Subcutaneous adipose tissue (tissue), 4 donors: ENCODE results near the gene KHDRBS2. TPM values are rescaled to one million over a fixed set of nuclear protein-coding genes. Genes with fewer than 3 reads are reported as not detected.

ENCODE experiments used
- total RNA-seq, 4 donors: library from RNA; depleted of rRNA; stranded (reverse); fragments of >200 nt; gene quantifications; one replicate each; pipeline ENCODE4 v1.1.0, GENCODE V29; 2016
- TF ChIP-seq, protein P1 (sequence below): fragments of 450-650 bp; IDR thresholded peaks from one replicate; pipeline ENCODE4 v1.5.1; 2016; ENCODE audit warnings: low read depth, mild to moderate bottlenecking, control low read depth, antibody characterized with exemption, moderate library complexity

The KHDRBS2 gene
- total RNA-seq, 4 donors from 2014 or later: 0.34 to 0.44 TPM; not detected in 2

DNA sequence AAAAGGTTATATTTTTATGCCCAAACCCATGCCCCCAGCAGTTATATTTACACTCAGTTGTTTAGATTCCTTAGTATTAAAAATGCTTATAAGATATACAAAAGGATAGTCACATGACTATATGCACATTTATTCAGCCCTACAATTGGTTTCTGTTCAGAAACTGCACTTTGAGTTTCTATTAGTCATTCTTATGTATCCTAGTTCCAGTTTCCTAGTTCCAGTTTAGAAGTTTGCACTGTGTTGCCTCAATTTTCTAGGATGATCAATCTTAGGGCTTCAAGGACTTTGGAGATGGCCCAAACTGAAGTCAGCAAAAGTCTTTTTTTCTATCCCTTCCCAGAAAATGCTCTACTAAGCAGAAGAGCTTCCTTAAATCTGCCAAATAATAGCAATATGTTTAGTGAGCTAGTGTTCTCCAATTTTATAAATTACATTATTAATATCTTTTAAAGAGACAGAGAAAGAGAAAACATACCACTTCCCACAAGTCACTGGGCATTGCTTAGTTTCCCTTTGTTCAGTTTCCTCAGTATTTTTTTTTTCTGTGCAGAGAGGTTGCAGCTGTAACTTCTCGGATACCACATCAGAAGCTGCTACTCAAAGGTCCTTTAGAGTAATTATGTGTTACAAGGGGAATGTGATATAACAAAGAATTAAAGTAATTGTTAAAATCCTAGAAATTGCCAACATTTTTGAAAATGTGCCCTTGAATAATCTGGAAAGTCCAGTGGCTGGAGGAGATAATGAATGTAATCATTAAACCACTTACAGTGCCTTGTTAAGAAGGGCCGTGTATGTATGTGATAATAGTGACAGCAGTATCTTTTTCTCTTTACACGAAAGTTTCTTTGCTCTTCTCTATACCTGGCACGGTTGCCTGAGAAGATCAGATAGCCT is 138.8 kb downstream of the KHDRBS2 start:
- TF ChIP-seq, protein P1, sequence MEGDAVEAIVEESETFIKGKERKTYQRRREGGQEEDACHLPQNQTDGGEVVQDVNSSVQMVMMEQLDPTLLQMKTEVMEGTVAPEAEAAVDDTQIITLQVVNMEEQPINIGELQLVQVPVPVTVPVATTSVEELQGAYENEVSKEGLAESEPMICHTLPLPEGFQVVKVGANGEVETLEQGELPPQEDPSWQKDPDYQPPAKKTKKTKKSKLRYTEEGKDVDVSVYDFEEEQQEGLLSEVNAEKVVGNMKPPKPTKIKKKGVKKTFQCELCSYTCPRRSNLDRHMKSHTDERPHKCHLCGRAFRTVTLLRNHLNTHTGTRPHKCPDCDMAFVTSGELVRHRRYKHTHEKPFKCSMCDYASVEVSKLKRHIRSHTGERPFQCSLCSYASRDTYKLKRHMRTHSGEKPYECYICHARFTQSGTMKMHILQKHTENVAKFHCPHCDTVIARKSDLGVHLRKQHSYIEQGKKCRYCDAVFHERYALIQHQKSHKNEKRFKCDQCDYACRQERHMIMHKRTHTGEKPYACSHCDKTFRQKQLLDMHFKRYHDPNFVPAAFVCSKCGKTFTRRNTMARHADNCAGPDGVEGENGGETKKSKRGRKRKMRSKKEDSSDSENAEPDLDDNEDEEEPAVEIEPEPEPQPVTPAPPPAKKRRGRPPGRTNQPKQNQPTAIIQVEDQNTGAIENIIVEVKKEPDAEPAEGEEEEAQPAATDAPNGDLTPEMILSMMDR: no peak

DNA sequence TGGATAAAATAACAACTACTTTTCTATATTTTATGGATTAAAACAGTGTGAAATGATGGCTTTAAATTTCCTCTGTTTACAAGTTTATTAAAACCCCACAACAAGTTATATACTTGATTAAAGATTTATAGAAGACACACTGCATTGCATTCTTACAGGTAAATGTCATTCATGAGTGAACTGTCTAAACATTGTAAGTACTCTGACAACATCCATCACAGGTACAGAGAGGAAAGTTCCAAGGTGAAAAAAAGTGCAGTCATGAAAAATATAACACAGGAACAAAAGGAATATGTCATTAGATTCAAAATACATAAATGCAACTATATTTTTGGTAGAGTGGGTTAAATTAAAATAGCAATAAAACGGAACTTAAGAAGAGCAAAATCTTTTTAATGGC is 156.9 kb downstream of the KHDRBS2 start:
- TF ChIP-seq, protein P1: no peak

DNA sequence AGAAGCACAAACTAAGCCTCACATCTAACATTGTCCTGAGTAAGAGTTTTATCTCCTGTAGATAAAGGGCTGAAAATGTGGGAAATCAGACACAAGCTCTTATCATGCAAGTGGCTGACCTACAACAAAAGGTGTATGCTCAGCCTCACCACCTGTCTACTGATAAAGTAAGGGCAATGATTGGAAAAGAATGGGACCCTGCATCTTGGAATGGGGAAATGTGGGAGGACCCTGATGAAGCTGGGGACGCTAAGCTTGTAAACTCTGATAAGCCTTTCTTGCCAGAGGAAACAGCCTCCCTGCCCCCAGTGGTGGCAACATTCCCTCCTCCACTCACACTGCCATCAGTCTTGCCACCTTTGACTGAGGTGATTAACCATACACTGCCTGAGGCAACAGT is 166.6 kb downstream of the KHDRBS2 start:
- TF ChIP-seq, protein P1: no peak

DNA sequence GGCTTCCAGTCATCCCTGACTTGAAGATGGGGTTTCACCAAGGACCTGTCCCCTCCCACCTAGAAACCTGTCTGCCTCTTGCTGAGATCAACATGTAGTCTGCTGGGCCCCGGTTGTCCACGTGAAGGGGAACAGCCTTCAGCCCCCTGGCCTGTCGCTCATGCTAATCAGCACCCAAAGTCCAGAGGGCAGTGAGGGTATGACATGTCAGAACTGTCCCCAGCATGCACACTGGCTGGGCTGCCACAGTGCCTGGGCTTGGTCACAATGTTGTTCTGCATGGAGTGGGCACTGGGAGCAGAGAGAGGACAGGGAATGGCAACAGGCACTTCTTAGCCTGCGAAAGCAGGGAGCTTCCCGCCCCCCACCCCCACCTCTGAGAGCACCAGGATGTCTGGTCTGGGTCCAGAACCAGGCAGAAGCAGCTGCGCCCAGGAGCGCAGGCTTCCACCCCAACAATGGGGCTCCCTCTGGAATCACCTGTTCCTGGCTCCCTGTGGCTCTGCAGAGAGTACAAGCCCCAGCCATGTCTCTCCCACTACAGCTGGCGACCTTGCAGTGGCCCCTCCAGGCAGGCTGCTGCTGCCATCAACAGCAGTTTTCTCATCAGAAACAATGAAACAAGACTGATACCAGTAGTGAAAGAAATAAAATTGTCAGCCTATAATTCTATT is 182.7 kb downstream of the KHDRBS2 start:
- TF ChIP-seq, protein P1: no peak

DNA sequence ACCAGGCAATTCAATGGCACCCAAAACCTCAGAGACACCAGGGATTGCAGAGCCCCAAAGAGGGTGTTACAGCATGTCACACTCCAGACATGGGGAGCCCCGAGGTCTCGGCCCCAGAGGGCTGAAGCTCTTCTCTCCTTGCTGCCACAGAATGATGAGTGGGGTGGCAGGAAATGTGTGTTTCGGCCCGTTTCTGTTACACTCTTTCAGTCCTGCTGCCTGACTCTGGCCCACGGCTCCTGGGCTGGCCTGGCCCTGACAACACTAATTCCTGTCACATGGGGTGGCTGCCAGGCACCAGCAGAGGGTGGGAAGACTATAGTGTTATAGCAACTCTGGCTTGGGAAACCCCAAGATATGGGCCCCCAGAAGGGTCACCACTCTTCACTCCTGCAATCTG is 183.6 kb downstream of the KHDRBS2 start:
- TF ChIP-seq, protein P1: no peak

DNA sequence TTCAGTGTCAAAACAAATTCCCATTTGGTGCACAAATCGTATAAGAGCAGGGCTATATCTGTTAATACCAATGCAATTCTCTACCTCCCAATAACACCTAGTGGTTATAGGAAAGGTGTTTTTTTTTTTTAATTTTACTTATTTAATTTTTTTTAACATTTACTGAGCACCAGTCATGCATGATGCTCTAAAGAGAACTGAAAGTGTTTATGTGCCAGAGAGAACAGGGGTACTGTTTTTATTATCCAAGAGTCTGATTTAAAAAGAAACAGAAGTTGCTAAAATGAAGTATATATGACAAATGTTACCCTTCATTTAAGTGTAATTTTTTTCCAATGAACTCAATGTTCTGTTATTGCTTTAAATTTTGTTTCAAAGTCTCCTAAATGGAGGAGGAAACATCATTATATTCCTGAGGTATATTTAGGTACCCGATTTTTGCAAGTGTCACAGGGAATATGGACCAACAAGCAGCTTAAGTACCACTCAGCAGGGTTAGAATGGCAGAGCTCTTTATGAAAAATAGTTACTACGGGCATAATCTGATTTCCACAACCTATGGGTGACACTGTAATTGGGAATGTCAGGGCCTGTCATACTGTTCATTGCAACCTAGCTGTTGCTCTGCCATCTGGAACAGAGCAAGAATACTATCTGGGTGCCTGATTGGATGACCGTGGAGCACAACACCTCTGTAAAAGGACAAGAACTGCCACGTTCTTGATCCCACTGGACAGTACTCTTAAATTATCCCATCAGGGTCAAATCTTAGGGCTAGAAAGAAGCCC is 195.4 kb downstream of the KHDRBS2 start:
- TF ChIP-seq, protein P1: no peak
